H9 (cell line): ENCODE data around the gene DOK1. TPM values are rescaled to one million over a fixed set of nuclear protein-coding genes. Genes with fewer than 3 reads are reported as not detected.

Experiments
- DNase-seq: peaks from one replicate; pipeline ENCODE4 v3.0.0-alpha.2; 2017
- H2AFZ ChIP-seq: one replicate; pipeline ENCODE4 v1.6.1; 2013; ENCODE audit warnings: mild to moderate bottlenecking, low read length, control low read depth, moderate library complexity
- H2AK5ac ChIP-seq: 2 replicates; pipeline ENCODE4 v1.6.1; 2013; ENCODE audit warnings: low read length, control low read depth, mixed read lengths; ENCODE audit not compliant: insufficient read length
- H2BK120ac ChIP-seq: one replicate; pipeline ENCODE4 v1.6.1; 2013; ENCODE audit warnings: low read depth, mild to moderate bottlenecking, low read length, control low read depth, inconsistent platforms; ENCODE audit not compliant: poor library complexity, severe bottlenecking
- H2BK12ac ChIP-seq: 2 replicates; pipeline ENCODE4 v1.6.1; 2013; ENCODE audit warnings: low read length, control low read depth, mixed read lengths, low read depth; ENCODE audit not compliant: insufficient read length
- H2BK15ac ChIP-seq: 2 replicates; pipeline ENCODE4 v1.6.1; 2013; ENCODE audit warnings: low read depth, low read length, control low read depth
- H2BK20ac ChIP-seq: one replicate; pipeline ENCODE4 v1.6.1; 2013; ENCODE audit warnings: low read depth, mild to moderate bottlenecking, low read length, control low read depth, inconsistent platforms; ENCODE audit not compliant: poor library complexity, severe bottlenecking
- H2BK5ac ChIP-seq: 2 replicates; pipeline ENCODE4 v1.6.1; 2013; ENCODE audit warnings: low read length, control low read depth, mixed read lengths; ENCODE audit not compliant: insufficient read length
- H3K14ac ChIP-seq: 2 replicates; pipeline ENCODE4 v1.6.1; 2013; ENCODE audit warnings: low read length, control low read depth; ENCODE audit not compliant: insufficient read depth
- H3K18ac ChIP-seq: 2 replicates; pipeline ENCODE4 v1.6.1; 2013; ENCODE audit warnings: low read depth, mild to moderate bottlenecking, mixed read lengths, low read length, control low read depth; ENCODE audit not compliant: insufficient read length
- H3K23ac ChIP-seq: 2 replicates; pipeline ENCODE4 v1.6.1; 2013; ENCODE audit warnings: low read length, control low read depth, mixed read lengths, low read depth; ENCODE audit not compliant: insufficient read length
- H3K23me2 ChIP-seq: 2 replicates; pipeline ENCODE4 v1.6.1; 2013; ENCODE audit warnings: low read depth, mild to moderate bottlenecking, mixed read lengths, low read length, control low read depth; ENCODE audit not compliant: insufficient read length, poor library complexity, severe bottlenecking
- H3K27ac ChIP-seq: 2 replicates; pipeline ENCODE4 v1.5.1; 2013; ENCODE audit warnings: low read length, control low read depth, mixed read lengths, low read depth; ENCODE audit not compliant: insufficient read length
- H3K27me3 ChIP-seq: 2 replicates; pipeline ENCODE4 v1.6.1; 2013; ENCODE audit warnings: low read length, control low read depth, inconsistent platforms; ENCODE audit not compliant: insufficient read depth
- H3K4ac ChIP-seq: 2 replicates; pipeline ENCODE4 v1.6.1; 2013; ENCODE audit warnings: low read depth, mild to moderate bottlenecking, control low read depth, inconsistent platforms, low read length, moderate library complexity
- H3K4me1 ChIP-seq: 2 replicates; pipeline ENCODE4 v1.6.1; 2013; ENCODE audit warnings: low read length, control low read depth, inconsistent platforms; ENCODE audit not compliant: insufficient read depth
- H3K4me2 ChIP-seq: 2 replicates; pipeline ENCODE4 v1.6.1; 2013; ENCODE audit warnings: low read length, control low read depth, mixed read lengths; ENCODE audit not compliant: insufficient read length, insufficient read depth
- H3K56ac ChIP-seq: 2 replicates; pipeline ENCODE4 v1.6.1; 2013; ENCODE audit warnings: low read depth, mild to moderate bottlenecking, mixed read lengths, low read length, control low read depth; ENCODE audit not compliant: insufficient read length
- H3K79me1 ChIP-seq: 2 replicates; pipeline ENCODE4 v1.6.1; 2013; ENCODE audit warnings: low read depth, mild to moderate bottlenecking, moderate library complexity, low read length, control low read depth, inconsistent platforms; ENCODE audit not compliant: insufficient read depth, poor library complexity, severe bottlenecking
- H3K79me2 ChIP-seq: 2 replicates; pipeline ENCODE4 v1.6.1; 2013; ENCODE audit warnings: low read length, control low read depth, inconsistent platforms; ENCODE audit not compliant: insufficient read depth
- H3K9ac ChIP-seq: 2 replicates; pipeline ENCODE4 v1.6.1; 2013; ENCODE audit warnings: low read length, control low read depth, mixed read lengths; ENCODE audit not compliant: insufficient read length; ENCODE audit errors: extremely low read depth
- H3K9me3 ChIP-seq: one replicate; pipeline ENCODE4 v1.6.1; 2013; ENCODE audit warnings: low read depth, low read length, inconsistent platforms; ENCODE audit not compliant: control insufficient read depth
- H3T11ph ChIP-seq: one replicate; pipeline ENCODE4 v1.6.1; 2013; ENCODE audit warnings: mild to moderate bottlenecking, low read length, control low read depth, inconsistent platforms
- H4K20me1 ChIP-seq: one replicate; pipeline ENCODE4 v1.6.1; 2013; ENCODE audit not compliant: control insufficient read depth, insufficient read length, insufficient read depth
- H4K5ac ChIP-seq: 2 replicates; pipeline ENCODE4 v1.6.1; 2013; ENCODE audit warnings: low read depth, mild to moderate bottlenecking, mixed read lengths, low read length, control low read depth; ENCODE audit not compliant: insufficient read length
- H4K8ac ChIP-seq: replicated peaks from 2 replicates; pipeline ENCODE4 v1.6.1; 2013; ENCODE audit warnings: low read length, control low read depth, mixed read lengths, low read depth; ENCODE audit not compliant: insufficient read length
- H4K91ac ChIP-seq: 2 replicates; pipeline ENCODE4 v1.6.1; 2013; ENCODE audit warnings: low read depth, mild to moderate bottlenecking, moderate library complexity, mixed read lengths, low read length, control low read depth; ENCODE audit not compliant: insufficient read length
- H3K27ac Mint-ChIP-seq, 3 experiments: 2 replicates in 2 of 3; 3 replicates in 1 of 3; pipeline ENCODE4 v1.8.0; 2020 to 2021; ENCODE audit warnings: mixed read lengths in 3 of 3, mild to moderate bottlenecking in 1 of 3, moderate library complexity in 1 of 3
- H3K27me3 Mint-ChIP-seq: 2 replicates; pipeline ENCODE4 v1.8.0; 2021; ENCODE audit warnings: low read depth, mild to moderate bottlenecking, moderate library complexity, mixed read lengths
- H3K36me3 Mint-ChIP-seq, 3 experiments: 2 replicates in 2 of 3; 3 replicates in 1 of 3; pipeline ENCODE4 v1.8.0; 2020 to 2021; ENCODE audit warnings: low read depth in 3 of 3, mixed read lengths in 3 of 3; ENCODE audit not compliant: insufficient read depth in 1 of 3
- H3K4me1 Mint-ChIP-seq, 2 experiments: 2 replicates each; pipeline ENCODE4 v1.8.0; 2020; ENCODE audit warnings: mixed read lengths in 2 of 2
- H3K4me3 Mint-ChIP-seq, 2 experiments: 2 replicates in 1 of 2; 3 replicates in 1 of 2; pipeline ENCODE4 v1.8.0; 2020 to 2021; ENCODE audit warnings: mild to moderate bottlenecking in 2 of 2, mixed read lengths in 2 of 2, moderate library complexity in 1 of 2
- H3K9me3 Mint-ChIP-seq, 2 experiments: 2 replicates in 1 of 2; 3 replicates in 1 of 2; pipeline ENCODE4 v1.8.0; 2020; ENCODE audit warnings: mild to moderate bottlenecking in 2 of 2, mixed read lengths in 2 of 2, moderate library complexity in 1 of 2
- WGBS: extraction: QIAGEN DNeasy Blood & Tissue Kit; methylation state at CpG from one replicate; pipeline ENCODE4 v1.1.7; 2013; ENCODE audit warnings: missing lambda C conversion rate, low lambda C conversion rate, mixed read lengths; ENCODE audit not compliant: insufficient read length; ENCODE audit errors: extremely low coverage; 5-methylcytosine and 5-hydroxymethylcytosine counted together
- total RNA-seq: library from RNA; stranded (reverse); gene quantifications from 2 replicates; pipeline ENCODE4 v1.2.1, GENCODE V29; 2021
- TF ChIP-seq, protein P1 (sequence below): fragments of 200-600 bp; sonication (generic); conservative IDR thresholded peaks from 3 replicates; pipeline ENCODE4 v1.8.0; 2021; ENCODE audit warnings: antibody characterized with exemption, mild to moderate bottlenecking

Gene DOK1
- total RNA-seq, 1 experiment from 2014 or later = 16.0 TPM

- WGBS = no CpG with 5 or more reads among the region's 82 CpGs
- no peak within 1 kb of the TSS for H2BK120ac ChIP-seq
- peaks cover 13 to 17% of the 10 kb centered on the region in 2 experiments for H3K9me3 Mint-ChIP-seq
- no peak within 1 kb of the TSS for H2BK5ac ChIP-seq
- no peak within 1 kb of the TSS for H3K23ac ChIP-seq
- H3K14ac ChIP-seq = no peak within 1 kb of the TSS
- no peak within 1 kb of the TSS for H4K91ac ChIP-seq
- H4K8ac ChIP-seq = no peak within 1 kb of the TSS
- H3K79me2 ChIP-seq = no peaks in the 10 kb centered on the region
- H4K5ac ChIP-seq = no peak within 1 kb of the TSS
- peaks cover 5 to 8% (median 6%) of the 10 kb centered on the region in 3 experiments; a peak in 6 of 7 replicates for H3K36me3 Mint-ChIP-seq
- H2BK15ac ChIP-seq = no peak within 1 kb of the TSS
- H3K27ac Mint-ChIP-seq = no peak within 1 kb of the TSS
- H3K4ac ChIP-seq = no peak within 1 kb of the TSS
- peak within 1 kb of the TSS; percentile 49 for H3K4me2 ChIP-seq
- peaks cover 92% of the 10 kb centered on the region for H3K27me3 ChIP-seq
- H2BK20ac ChIP-seq = no peak within 1 kb of the TSS
- no peaks in the 10 kb centered on the region for H3K79me1 ChIP-seq
- H3K4me1 ChIP-seq = no peaks in the 10 kb centered on the region
- H3K27me3 Mint-ChIP-seq = peaks cover 98% of the 10 kb centered on the region
- peaks cover 12 to 14% of the 10 kb centered on the region in 2 experiments for H3K4me1 Mint-ChIP-seq
- H3T11ph ChIP-seq = no peak within 1 kb of the TSS
- H3K56ac ChIP-seq = no peak within 1 kb of the TSS
- H2AFZ ChIP-seq = no peak within 1 kb of the TSS
- peaks cover 19% of the 10 kb centered on the region for H3K23me2 ChIP-seq
- no peak within 1 kb of the TSS for H2AK5ac ChIP-seq
- no peaks in the 10 kb centered on the region for H3K9me3 ChIP-seq
- no peak within 1 kb of the TSS for H3K27ac ChIP-seq
- no peak within 1 kb of the TSS for H3K18ac ChIP-seq
- no peak within 1 kb of the TSS for H3K9ac ChIP-seq
- TF ChIP-seq, protein P1, sequence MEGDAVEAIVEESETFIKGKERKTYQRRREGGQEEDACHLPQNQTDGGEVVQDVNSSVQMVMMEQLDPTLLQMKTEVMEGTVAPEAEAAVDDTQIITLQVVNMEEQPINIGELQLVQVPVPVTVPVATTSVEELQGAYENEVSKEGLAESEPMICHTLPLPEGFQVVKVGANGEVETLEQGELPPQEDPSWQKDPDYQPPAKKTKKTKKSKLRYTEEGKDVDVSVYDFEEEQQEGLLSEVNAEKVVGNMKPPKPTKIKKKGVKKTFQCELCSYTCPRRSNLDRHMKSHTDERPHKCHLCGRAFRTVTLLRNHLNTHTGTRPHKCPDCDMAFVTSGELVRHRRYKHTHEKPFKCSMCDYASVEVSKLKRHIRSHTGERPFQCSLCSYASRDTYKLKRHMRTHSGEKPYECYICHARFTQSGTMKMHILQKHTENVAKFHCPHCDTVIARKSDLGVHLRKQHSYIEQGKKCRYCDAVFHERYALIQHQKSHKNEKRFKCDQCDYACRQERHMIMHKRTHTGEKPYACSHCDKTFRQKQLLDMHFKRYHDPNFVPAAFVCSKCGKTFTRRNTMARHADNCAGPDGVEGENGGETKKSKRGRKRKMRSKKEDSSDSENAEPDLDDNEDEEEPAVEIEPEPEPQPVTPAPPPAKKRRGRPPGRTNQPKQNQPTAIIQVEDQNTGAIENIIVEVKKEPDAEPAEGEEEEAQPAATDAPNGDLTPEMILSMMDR = no peak
- DNase-seq = peak; percentile 43
- H2BK12ac ChIP-seq = no peak within 1 kb of the TSS
- peak within 1 kb of the TSS; percentile 51 to 78 for H3K4me3 Mint-ChIP-seq
- H4K20me1 ChIP-seq = no peaks in the 10 kb centered on the region
Observed at GRCh38 chr2:74514368-74515270, 39.9 kb upstream of the DOK1 start, which contains the start of gene TLX2. TLX2 (plus strand) TSS chr2:74514450; CDS start chr2:74514807, 357 bp downstream.
